Activated naive CD8-positive, alpha-beta T cell treated with anti-CD3 and anti-CD28 coated beads for 36 hours (primary cell): Measurements from ENCODE around the gene GLYAT. TPM values are rescaled to one million over a fixed set of nuclear protein-coding genes. Genes with fewer than 3 reads are reported as not detected.
"Not testable (repeated sequence)": the region's sequence is repeated elsewhere in the genome, so short reads cannot be mapped to it uniquely, and the experiment has no call there.

Experiments used
- DNase-seq: peaks from one replicate; pipeline ENCODE4 v3.0.0; 2021
- H3K27ac Mint-ChIP-seq: one replicate; pipeline ENCODE4 v1.8.0; 2022; ENCODE audit warnings: mild to moderate bottlenecking, moderate library complexity, mixed read lengths
- H3K27me3 Mint-ChIP-seq: one replicate; pipeline ENCODE4 v1.8.0; 2022; ENCODE audit warnings: mild to moderate bottlenecking, mixed read lengths
- H3K36me3 Mint-ChIP-seq: one replicate; pipeline ENCODE4 v1.8.0; 2021; ENCODE audit warnings: mild to moderate bottlenecking, mixed read lengths
- H3K4me1 Mint-ChIP-seq: one replicate; pipeline ENCODE4 v1.8.0; 2021; ENCODE audit warnings: mixed read lengths
- H3K4me3 Mint-ChIP-seq: one replicate; pipeline ENCODE4 v1.8.0; 2022; ENCODE audit warnings: mild to moderate bottlenecking, moderate library complexity, mixed read lengths
- H3K9me3 Mint-ChIP-seq: one replicate; pipeline ENCODE4 v1.8.0; 2022; ENCODE audit warnings: mixed read lengths
- total RNA-seq, 2 experiments: library from RNA; stranded (reverse); gene quantifications; one replicate each; pipeline ENCODE4 v1.2.3, GENCODE V29; 2021

GLYAT gene
- total RNA-seq, 2 experiments from 2014 or later = not detected

DNA sequence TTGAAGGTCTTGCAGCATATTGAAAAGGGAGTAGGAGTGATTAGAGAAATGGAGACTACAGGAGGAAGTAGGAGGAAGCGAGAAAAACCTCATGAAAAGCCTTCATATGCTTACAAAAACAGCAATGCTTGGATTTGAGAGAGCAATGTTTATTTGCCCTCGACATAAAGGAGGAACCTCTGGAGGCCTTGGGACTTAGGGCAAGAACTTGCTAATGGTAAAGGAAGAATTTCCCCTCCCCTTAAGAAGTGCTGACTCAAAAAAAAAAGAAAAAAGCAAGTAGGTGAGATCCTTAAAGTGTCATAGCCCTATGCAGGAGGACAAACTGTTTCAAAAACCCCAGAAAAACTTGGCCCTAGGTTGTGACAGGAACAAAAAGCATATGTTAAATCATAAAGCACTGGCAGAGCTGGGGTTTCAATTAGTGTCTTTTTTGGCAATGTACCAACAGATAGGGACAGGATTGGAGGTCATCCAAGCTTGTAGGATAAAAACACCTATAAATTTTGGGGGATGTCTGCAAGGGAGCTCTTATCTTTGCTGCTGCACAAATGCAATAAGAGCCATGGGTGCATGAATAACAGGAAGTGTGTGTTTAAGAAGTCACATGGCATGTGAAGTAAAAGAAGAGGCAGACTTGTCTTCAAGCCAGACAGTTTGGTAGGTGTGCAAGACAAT lies 4.9 kb downstream of the GLYAT start:
- no peaks in the 10 kb centered on the region for H3K27me3 Mint-ChIP-seq

DNA sequence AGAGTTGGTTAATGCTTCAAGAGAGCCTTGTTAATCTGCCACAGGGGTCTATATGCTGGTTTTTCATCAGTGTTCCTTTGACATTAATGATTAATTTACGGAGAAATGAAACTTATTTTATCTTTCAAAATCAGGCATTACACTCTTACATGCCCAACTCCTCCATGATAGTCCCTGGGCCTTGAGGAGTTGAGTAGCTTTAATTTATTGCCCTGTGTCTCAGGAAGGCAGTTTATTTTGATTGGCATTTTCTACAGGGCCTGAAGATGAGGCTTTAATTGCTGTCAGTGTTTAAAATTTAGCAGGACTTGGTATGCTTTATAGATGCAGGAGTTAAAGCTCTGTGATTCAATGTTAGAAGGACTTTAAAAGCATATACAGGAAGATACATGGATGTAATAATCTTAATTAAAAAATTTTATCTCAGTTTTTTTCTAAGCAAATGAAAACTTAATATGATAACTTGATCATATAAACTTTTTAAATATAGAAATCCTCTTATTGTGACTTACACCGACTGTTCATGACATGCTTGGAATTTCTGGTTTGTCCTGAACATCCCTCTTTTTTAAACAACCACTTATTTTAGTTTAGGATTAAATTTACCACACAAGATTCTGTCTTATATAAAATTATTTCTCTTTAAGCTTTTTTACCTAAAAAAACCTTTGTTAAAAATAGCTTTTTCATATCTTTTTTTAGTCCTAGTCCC lies 12.2 kb downstream of the GLYAT start:
- no peak for DNase-seq
- peaks cover 4% of the 10 kb centered on the region for H3K4me1 Mint-ChIP-seq
- no peaks in the 10 kb centered on the region for H3K27me3 Mint-ChIP-seq
- H3K9me3 Mint-ChIP-seq = peaks cover 3% of the 10 kb centered on the region
- no peak overlapping the region for H3K4me3 Mint-ChIP-seq
- H3K36me3 Mint-ChIP-seq = no peaks in the 10 kb centered on the region
- no peak overlapping the region for H3K27ac Mint-ChIP-seq

More for the DNA sequence above, 4.9 kb downstream of the GLYAT start:
- peaks cover 40% of the 10 kb centered on the region for H3K4me1 Mint-ChIP-seq
- peak overlapping the region; percentile 78 for H3K27ac Mint-ChIP-seq
- DNase-seq = no peak
- no peak overlapping the region for H3K4me3 Mint-ChIP-seq
- H3K9me3 Mint-ChIP-seq = no peaks in the 10 kb centered on the region
- peaks cover 3% of the 10 kb centered on the region for H3K36me3 Mint-ChIP-seq

GRCh38 chr11:58712531-58712930 lies 19.2 kb downstream of the GLYAT start:
- no peak for DNase-seq
- no peaks in the 10 kb centered on the region for H3K27me3 Mint-ChIP-seq
- no peak overlapping the region for H3K27ac Mint-ChIP-seq
- H3K4me1 Mint-ChIP-seq = peaks cover 2% of the 10 kb centered on the region
- H3K36me3 Mint-ChIP-seq = no peaks in the 10 kb centered on the region
- no peak overlapping the region for H3K4me3 Mint-ChIP-seq
- peaks cover 3% of the 10 kb centered on the region for H3K9me3 Mint-ChIP-seq

DNA sequence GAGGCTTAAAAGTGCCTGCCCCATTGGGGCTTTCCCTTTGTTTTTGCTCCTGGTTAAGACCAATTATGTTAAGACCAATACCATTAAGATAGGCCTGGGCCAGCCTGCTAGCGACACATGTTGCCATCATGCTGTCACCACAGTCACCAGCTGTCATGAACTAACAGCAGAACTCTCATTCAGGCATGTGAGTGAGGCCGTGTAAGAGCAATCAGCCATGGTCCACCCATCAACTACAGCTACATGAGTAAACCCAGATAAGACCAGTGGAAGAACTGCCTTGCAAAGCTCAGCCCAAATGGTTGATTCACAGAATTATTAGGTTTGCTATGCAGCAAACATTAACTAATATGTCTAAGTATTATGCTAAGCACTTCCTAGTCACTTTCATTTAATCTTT lies 19.9 kb downstream of the GLYAT start:
- no peaks in the 10 kb centered on the region for H3K27me3 Mint-ChIP-seq
- no peak overlapping the region for H3K4me3 Mint-ChIP-seq
- H3K9me3 Mint-ChIP-seq = peaks cover 7% of the 10 kb centered on the region
- H3K4me1 Mint-ChIP-seq = peaks cover 2% of the 10 kb centered on the region
- no peak for DNase-seq
- H3K27ac Mint-ChIP-seq = no peak overlapping the region
- H3K36me3 Mint-ChIP-seq = no peaks in the 10 kb centered on the region

DNA sequence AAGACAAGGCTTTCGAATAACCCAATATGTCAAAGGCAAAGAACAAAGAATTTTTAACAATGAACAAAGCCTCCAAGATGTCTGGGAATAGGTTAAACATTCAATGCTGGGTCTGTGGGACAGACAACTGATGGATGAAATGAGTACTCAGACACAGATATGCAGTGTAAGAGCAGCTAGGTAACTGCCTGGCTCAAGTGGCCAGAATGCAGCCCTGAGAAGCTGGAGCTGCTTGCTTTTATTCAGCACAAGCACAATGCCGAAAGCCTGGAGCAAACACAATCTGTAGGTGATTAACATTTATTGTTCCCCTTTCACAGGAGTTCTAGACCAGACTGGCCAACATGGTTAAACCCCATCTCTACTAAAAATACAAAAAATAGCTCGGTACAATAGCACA lies 24.0 kb downstream of the GLYAT start:
- Mint-ChIP-seq H3K27me3 (no peaks in the 10 kb centered on the region), H3K27ac (no peak overlapping the region), H3K36me3 (peaks cover 4% of the 10 kb centered on the region), H3K4me3 (no peak overlapping the region), H3K4me1 (no peaks in the 10 kb centered on the region), H3K9me3 (peaks cover 21% of the 10 kb centered on the region)
- no peak for DNase-seq

DNA sequence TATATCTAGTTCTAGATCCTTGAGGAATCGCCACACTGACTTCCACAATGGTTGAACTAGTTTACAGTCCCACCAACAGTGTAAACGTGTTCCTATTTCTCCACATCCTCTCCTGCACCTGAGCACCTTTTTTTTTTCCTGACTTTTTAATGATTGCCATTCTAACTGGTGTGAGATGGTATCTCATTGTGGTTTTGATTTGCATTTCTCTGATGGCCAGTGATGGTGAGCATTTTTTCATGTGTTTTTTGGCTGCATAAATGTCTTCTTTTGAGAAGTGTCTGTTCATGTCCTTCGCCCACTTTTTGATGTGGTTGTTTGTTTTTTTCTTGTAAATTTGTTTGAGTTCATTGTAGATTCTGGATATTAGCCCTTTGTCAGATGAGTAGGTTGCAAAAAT lies 34.9 kb downstream of the GLYAT start:
- H3K4me1 Mint-ChIP-seq, H3K27ac Mint-ChIP-seq, H3K27me3 Mint-ChIP-seq, H3K36me3 Mint-ChIP-seq, DNase-seq, H3K4me3 Mint-ChIP-seq, H3K9me3 Mint-ChIP-seq: not testable (repeated sequence)

DNA sequence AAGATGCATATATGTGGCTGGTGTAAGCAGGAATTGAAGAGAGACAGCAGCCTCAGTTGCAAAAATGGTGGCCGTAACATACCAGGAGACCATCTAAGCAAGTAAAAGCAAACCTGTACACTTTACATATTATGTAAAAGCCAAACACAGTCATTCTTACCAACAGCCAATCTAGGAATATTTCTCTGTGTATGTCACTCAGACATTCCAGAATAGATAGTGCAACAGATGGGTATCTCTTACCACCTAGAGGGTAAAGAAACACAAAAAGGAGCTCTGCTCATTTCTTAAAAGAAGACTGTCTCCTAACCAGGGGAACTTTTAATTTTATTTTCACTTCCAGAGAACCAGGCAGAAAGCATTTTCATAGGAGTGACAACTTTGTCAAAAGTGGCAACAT lies 38.7 kb downstream of the GLYAT start:
- no peak for DNase-seq
- Mint-ChIP-seq H3K27me3 (no peaks in the 10 kb centered on the region), H3K4me1 (no peaks in the 10 kb centered on the region), H3K27ac (no peak overlapping the region), H3K9me3 (peaks cover 2% of the 10 kb centered on the region), H3K4me3 (no peak overlapping the region), H3K36me3 (no peaks in the 10 kb centered on the region)

DNA sequence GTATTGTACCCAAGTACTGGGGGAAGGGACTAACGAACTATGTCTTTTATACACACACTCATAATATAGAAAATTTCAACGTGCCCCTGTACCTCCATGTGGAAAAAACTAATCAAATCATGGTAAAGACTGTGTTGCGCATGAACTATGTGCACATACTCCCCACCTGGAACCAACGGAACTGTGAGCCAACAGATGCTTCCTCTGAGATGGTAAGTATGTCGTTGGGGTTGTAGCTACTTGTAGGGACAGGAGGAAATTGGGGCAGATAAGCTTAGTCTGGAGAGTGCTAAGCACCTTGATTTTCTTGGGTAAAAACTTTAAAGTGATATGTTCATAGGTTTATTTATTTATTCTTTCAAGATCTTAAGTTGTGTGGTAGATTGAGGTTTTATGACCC lies 40.1 kb downstream of the GLYAT start:
- H3K27ac Mint-ChIP-seq = no peak overlapping the region
- peaks cover 3% of the 10 kb centered on the region for H3K4me1 Mint-ChIP-seq
- DNase-seq = no peak
- H3K36me3 Mint-ChIP-seq = no peaks in the 10 kb centered on the region
- H3K4me3 Mint-ChIP-seq = no peak overlapping the region
- H3K9me3 Mint-ChIP-seq = no peaks in the 10 kb centered on the region
- no peaks in the 10 kb centered on the region for H3K27me3 Mint-ChIP-seq

DNA sequence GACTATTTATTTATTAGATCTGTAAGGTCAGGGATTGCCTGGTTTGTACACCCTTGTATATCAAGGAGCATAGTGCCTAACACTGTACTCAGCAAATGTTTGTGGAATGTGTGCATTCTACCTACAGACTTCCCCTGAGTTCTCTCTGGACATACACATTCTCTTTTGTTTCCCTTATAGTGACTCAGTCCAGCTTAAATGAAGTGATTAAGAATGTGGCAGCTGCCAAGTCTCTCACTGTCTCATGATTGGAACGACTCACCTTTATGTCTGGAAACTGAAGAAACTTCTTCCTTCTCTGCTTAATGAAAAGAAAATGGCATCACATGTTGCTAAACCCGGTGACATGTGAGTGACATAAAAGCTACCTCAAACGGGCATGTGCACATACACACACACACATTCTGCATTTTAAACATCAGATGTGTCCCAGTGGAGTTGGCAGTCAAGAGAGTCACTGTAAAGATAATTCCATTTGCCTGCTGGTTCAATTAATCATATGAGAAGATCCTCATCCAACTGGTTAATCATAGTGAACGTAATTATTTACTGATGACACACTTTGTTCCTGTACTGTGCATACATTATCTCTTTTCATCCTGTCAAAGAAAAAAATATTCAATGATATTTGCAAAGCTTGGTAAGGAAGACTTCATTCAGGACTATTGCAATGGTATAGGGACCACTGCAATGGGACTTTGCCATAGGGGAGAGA lies 42.8 kb downstream of the GLYAT start:
- no peaks in the 10 kb centered on the region for H3K9me3 Mint-ChIP-seq
- H3K4me3 Mint-ChIP-seq = no peak overlapping the region
- H3K36me3 Mint-ChIP-seq = no peaks in the 10 kb centered on the region
- no peak for DNase-seq
- H3K27ac Mint-ChIP-seq = no peak overlapping the region
- H3K4me1 Mint-ChIP-seq = peaks cover 7% of the 10 kb centered on the region
- H3K27me3 Mint-ChIP-seq = no peaks in the 10 kb centered on the region

GRCh38 chr11:58685973-58686722 lies 45.6 kb downstream of the GLYAT start:
- Mint-ChIP-seq H3K36me3 (peaks cover 3% of the 10 kb centered on the region), H3K27ac (no peak overlapping the region), H3K4me1 (peaks cover 7% of the 10 kb centered on the region), H3K9me3 (peaks cover 11% of the 10 kb centered on the region), H3K4me3 (no peak overlapping the region), H3K27me3 (no peaks in the 10 kb centered on the region)
- no peak for DNase-seq

- H3K4me3 Mint-ChIP-seq, H3K36me3 Mint-ChIP-seq, DNase-seq, H3K4me1 Mint-ChIP-seq, H3K27me3 Mint-ChIP-seq, H3K27ac Mint-ChIP-seq: not testable (repeated sequence)
- H3K9me3 Mint-ChIP-seq = peaks cover 11% of the 10 kb centered on the region
Observed at GRCh38 chr11:58682660-58683059, 49.1 kb downstream of the GLYAT start.

DNA sequence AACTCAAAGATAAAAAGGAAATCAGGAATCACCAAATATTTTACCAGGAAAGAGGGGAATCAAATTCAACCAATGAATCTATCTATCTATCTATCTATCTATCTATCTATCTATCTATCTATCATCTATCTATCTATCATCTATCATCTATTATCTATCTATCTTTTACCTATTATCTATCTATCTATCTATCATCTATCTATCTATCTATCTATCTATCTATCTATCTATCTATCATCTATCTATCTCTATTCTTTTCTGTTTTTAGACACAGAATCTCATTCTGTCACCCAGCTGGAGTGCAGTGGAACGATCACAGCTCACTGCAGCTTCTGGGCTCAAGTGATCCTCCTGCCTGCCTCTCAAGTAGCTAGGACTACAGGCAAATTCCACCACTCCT lies 54.2 kb downstream of the GLYAT start:
- not testable (repeated sequence) for DNase-seq, H3K9me3 Mint-ChIP-seq, H3K27ac Mint-ChIP-seq, H3K36me3 Mint-ChIP-seq, H3K4me3 Mint-ChIP-seq, H3K27me3 Mint-ChIP-seq, H3K4me1 Mint-ChIP-seq

DNA sequence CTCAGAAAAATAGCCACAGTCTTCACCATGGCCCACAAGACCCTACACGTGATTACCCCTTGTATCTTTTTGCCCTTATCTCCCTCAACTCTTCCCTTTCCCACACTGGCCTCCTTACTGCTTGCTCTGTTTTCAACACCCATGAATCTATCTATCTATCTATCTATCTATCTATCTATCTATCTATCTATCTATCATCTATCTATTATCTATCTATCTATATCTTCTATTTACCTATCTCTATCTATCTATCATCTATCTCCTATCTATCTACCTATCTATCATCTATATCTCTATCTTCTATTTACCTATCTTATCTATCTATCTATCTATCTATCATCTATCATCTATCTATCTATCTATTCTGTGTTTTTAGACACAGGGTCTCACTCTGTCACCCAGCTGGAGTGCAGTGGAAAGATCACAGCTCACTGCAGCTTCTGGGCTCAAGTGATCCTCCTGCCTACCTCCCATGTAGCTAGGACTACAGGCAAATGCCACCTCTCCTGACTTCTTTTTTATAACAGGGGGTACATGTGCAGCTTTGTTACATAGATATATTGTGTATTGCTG lies 55.1 kb downstream of the GLYAT start:
- peaks cover 4% of the 10 kb centered on the region for H3K27me3 Mint-ChIP-seq
- H3K4me3 Mint-ChIP-seq = no peak overlapping the region
- H3K36me3 Mint-ChIP-seq = no peaks in the 10 kb centered on the region
- no peaks in the 10 kb centered on the region for H3K9me3 Mint-ChIP-seq
- no peak overlapping the region for H3K27ac Mint-ChIP-seq
- no peak for DNase-seq
- H3K4me1 Mint-ChIP-seq = no peaks in the 10 kb centered on the region

GRCh38 chr11:58675334-58676155 lies 56.2 kb downstream of the GLYAT start:
- peak; percentile 73 for DNase-seq
- Mint-ChIP-seq H3K36me3 (no peaks in the 10 kb centered on the region), H3K9me3 (no peaks in the 10 kb centered on the region), H3K27ac (no peak overlapping the region), H3K27me3 (peaks cover 4% of the 10 kb centered on the region), H3K4me1 (no peaks in the 10 kb centered on the region), H3K4me3 (no peak overlapping the region)
